HG02870 (cell line): ENCODE measurements around the gene TAF11L12.
"Not testable (repeated sequence)": the region's sequence is repeated elsewhere in the genome, so short reads cannot be mapped to it uniquely, and the experiment has no call there.

Experiments
- ATAC-seq: cut with Tn5 transposase; IDR thresholded peaks from one replicate; pipeline ENCODE4 v1.9.1; 2021; ENCODE audit warnings: mild to moderate bottlenecking, moderate library complexity; ENCODE audit not compliant: unreplicated experiment

TAF11L12 gene

DNA sequence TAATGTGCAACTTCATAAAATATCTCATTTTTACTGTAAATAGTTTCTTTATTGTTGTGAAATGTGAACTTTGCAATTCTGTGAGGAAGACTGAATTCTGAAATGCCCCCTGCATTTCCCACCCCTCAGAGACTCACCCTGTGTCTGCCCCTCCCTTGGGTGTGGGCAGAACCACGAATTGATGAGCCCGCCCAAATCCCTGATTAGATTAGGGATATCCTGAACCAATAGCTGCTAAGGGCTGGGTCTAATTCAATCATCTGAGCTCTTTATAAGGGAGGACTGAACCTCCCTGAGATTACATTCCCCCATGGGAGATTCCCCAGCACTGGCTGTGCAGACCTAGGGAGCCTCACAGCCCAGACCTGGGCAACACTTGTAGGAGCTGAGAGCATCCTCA lies at the start of gene TAF11L12:
Gene TAF11L12 (plus strand): TSS at position 301 of the 400 bp plus-strand sequence.
- not testable (repeated sequence) for ATAC-seq

GRCh38 chr5:17585658-17586057 lies 24.5 kb upstream of the TAF11L12 start, which contains the start of gene TAF11L7:
Gene TAF11L7 (minus strand): TSS chr5:17585758.
- not testable (repeated sequence) for ATAC-seq

GRCh38 chr5:17590860-17591259 lies 19.3 kb upstream of the TAF11L12 start, which contains the start of gene TAF11L8:
Gene TAF11L8 (minus strand): TSS chr5:17590960.
- ATAC-seq, result not testable (repeated sequence)

DNA sequence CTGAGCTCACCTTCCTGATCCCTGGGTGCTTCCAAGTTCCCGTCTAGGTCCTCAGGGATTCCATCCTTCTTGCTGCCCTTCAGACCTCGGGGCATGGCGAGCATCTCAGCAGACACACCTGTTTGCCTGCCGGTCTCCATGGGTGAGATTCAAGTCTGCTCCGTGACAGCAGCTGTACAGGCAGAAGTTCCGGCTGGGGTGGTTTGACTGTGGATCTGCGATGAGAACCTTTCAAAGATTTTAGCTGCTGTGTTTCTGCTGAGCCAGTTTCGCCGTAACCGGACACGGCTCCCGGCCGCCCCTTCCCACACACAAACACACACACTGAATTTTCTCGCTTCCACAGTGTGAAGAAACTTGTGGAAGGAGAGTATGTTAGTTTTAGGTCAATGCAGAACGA lies 15.9 kb upstream of the TAF11L12 start, which contains the start of gene TAF11L9:
Gene TAF11L9 (minus strand): TSS at position 140 of the 400 bp plus-strand sequence.
- not testable (repeated sequence) for ATAC-seq

GRCh38 chr5:17597728-17598127 lies 12.5 kb upstream of the TAF11L12 start, which contains the start of gene TAF11L10:
Gene TAF11L10 (minus strand): TSS chr5:17597828.
- not testable (repeated sequence) for ATAC-seq

- ATAC-seq, result not testable (repeated sequence)
Measured at GRCh38 chr5:17603880-17604279, 6.3 kb upstream of the TAF11L12 start, which contains the start of gene TAF11L11. Gene TAF11L11 (plus strand): TSS chr5:17604183.

- ATAC-seq, result no peak
Measured at GRCh38 chr5:17604951-17605350, 5.2 kb upstream of the TAF11L12 start.

DNA sequence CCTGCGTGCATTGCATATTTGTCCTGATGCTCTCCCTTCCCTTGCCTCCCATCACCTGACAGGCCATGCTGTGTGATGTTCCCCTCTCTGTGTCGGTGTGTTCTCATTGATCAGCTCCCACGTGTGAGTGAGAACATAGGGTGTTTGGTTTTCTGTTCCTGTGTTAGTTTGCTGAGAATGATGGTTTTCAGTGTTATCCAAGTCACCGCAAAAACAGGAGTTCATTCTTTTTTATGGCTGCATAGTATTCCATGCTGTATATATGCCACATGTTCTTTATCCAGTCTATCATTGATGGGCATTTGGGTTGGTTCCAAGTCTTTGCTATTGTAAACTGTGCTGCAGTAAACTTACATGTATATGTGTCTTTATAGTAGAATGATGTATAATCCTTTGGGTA lies 2.7 kb upstream of the TAF11L12 start:
- not testable (repeated sequence) for ATAC-seq

- ATAC-seq, result no peak
Measured at GRCh38 chr5:17614872-17615605, 4.8 kb downstream of the TAF11L12 start.

GRCh38 chr5:17619354-17619753 lies 9.2 kb downstream of the TAF11L12 start:
- no peak for ATAC-seq

- ATAC-seq, result no peak
Measured at GRCh38 chr5:17620627-17621026, 10.4 kb downstream of the TAF11L12 start.

DNA sequence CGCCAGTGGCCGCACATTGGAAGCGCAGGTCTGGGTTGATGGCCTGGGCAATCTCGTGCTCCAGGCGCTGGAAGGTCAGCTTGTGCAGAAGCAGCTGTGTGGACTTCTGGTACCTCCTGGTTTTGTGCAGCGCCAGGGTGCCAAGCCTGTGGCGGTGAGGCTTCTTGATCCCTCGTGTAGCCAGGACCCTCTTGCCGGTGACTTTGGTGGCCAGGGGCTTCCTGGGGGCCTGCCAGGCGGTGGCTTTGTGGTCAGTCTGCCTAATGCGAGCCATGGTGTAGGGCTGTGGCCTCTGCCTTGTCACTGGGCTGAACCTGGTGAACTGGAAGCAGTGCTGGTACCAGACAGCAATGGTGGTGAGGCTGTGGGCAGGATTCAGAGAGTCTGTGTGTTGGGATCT lies 15.5 kb downstream of the TAF11L12 start:
- ATAC-seq, result no peak

- ATAC-seq, result not testable (repeated sequence)
Measured at GRCh38 chr5:17631788-17632187, 21.6 kb downstream of the TAF11L12 start, which contains the start of gene TAF11L13. Gene TAF11L13 (plus strand): TSS chr5:17632088.

GRCh38 chr5:17634160-17634559 lies 24.0 kb downstream of the TAF11L12 start, which contains the start of gene TAF11L14:
Gene TAF11L14 (plus strand): TSS chr5:17634460.
- ATAC-seq, result no peak

GRCh38 chr5:17649232-17649631 lies 39.0 kb downstream of the TAF11L12 start:
- not testable (repeated sequence) for ATAC-seq

GRCh38 chr5:17655201-17655759 lies 45.1 kb downstream of the TAF11L12 start:
- ATAC-seq, result not testable (repeated sequence)

- ATAC-seq, result no peak
Measured at GRCh38 chr5:17655921-17656320, 45.7 kb downstream of the TAF11L12 start.
